HG03521 (cell line): ENCODE data around the gene KANTR.

Experiments used
- ATAC-seq: cut with Tn5 transposase; IDR thresholded peaks from one replicate; pipeline ENCODE4 v1.9.1; 2021; ENCODE audit warnings: mild to moderate bottlenecking, moderate library complexity; ENCODE audit not compliant: unreplicated experiment

The KANTR gene

DNA sequence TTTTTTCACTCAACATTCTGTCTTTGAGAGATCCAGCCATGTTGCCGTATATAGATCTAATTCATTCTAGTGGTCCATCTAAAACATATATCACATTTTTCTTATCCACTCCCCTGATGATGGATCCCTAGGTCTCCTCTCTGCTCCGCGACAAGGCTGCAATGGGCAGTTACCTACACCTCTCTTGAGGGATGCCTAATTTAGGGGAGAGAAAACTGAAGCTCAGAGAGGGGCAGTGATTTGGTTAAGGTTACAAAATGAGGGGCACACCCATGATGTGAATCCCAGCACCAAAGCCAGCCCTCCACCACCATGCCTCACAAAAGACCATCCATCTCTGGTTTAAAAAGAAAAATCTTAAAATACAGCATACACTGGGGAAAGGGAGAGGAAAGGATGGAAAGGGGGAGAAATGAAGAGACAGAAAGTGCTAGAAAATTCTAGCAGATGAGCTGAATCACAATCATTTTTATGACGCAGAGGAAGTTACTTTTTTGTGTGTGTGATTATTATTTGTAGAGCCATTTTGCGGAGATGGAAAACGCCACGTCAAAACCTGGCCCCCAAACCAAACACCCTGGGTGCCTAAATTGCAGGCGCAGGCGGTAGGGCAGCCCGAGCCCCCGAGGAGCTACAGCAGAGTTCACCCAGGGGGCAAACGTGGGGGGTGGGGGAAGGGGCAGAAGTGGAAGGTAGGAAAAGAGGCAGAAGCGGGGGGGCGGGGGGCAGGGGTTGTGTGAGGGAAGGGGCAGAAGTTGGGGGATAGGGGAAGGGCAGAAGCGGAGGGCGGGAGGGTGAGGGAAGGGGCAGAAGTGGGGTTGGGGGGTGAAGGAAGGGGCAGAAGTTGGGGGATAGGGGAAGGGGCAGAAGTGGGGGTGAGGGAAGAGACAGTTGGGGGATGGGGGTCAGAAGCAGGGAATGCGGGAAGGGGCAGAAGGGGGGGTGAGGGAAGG lies 13.0 kb upstream of the KANTR start:
- ATAC-seq, result no peak

DNA sequence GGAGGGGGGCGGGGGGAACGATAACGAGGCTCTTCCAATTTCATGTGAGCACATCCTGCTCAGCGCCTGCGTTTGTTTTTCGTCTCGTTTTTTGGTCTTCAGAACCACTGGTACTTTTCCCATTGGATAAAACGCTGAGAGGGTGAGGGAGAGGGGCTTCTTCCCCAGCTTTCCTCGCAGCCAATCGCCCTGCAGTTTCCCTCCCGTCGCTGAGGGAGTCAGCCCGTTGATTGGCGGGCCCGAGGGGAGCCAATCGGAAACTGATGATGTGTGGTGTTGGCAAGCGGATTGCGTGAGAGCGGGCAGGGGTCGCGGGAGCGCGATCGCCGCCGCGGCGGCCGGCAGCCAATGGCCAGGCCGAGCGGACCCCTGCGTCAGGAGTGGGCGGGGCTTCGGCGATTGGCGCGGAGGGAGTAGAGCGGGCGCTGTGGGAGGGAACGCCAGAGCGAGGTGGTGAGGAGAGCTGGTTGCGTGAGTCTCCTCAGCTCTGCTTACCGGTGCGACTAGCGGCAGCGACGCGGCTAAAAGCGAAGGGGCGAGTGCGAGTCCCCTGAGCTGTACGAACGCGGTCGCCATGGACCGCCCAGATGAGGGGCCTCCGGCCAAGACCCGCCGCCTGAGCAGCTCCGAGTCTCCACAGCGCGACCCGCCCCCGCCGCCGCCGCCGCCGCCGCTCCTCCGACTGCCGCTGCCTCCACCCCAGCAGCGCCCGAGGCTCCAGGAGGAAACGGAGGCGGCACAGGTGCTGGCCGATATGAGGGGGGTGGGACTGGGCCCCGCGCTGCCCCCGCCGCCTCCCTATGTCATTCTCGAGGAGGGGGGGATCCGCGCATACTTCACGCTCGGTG lies 11.8 kb upstream of the KANTR start, which contains the start of gene TSPYL2:
TSS of gene TSPYL2 (plus strand) at position 443 of the 848 bp plus-strand sequence. CDS start at position 575, 132 bp downstream.
- ATAC-seq, result peak; percentile 95

DNA sequence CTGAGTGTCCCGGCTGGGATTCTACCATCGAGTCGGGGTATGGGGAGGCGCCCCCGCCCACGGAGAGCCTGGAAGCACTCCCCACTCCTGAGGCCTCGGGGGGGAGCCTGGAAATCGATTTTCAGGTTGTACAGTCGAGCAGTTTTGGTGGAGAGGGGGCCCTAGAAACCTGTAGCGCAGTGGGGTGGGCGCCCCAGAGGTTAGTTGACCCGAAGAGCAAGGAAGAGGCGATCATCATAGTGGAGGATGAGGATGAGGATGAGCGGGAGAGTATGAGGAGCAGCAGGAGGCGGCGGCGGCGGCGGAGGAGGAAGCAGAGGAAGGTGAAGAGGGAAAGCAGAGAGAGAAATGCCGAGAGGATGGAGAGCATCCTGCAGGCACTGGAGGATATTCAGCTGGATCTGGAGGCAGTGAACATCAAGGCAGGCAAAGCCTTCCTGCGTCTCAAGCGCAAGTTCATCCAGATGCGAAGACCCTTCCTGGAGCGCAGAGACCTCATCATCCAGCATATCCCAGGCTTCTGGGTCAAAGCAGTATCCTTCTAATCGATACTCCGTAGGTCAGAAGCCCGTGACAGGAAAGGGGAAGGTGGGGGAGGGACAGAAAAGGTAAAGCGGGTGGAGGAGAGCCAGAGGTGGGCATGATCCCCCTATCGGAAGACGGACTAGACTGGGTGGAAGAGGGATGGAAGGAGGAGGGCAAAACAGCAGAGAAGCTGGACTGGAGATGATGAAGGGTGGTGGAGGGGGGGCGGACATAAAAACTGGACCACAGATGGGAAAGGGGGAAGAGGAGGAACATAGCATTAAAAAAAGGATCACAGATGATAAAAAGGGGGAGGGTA lies 10.9 kb upstream of the KANTR start:
- no peak for ATAC-seq

DNA sequence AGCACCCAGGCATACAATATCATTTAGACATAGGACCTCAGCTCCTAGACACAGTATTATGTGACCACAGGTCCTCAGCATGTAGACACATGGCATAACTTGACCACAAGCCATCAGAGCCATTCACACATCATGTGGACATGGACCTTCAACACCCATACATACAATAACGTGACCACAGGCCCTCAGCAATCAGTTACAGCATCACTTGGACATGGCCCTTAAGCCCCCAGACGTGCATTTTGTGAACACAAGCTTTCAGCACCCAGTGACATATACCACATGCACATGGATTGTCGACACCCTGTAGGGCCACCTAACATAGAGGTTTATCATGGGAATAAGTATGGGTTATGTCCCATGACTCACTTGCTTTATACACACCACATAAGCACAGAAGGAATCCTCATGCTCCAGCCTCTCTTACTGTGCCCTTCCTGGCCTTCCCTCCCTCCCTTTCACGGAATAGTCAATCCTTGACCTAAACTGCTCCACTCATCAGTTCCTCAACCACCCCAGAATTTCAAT lies 9.8 kb upstream of the KANTR start:
- ATAC-seq, result no peak

DNA sequence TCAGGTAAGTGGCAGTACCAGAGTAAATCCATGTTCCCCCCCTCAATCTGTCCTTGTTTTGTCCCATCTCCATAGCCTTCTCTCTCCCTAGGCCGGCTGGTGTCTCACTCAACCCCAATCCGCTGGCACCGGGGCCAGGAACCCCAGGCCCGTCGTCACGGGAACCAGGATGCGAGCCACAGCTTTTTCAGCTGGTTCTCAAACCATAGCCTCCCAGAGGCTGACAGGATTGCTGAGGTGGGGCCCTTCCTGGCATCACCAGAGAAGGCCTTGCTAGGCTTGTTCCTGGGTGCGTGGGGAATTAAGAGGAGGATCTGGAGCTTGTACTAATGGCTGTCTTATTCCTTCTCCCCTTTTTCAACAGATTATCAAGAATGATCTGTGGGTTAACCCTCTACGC lies 9.1 kb upstream of the KANTR start:
- ATAC-seq, result no peak

DNA sequence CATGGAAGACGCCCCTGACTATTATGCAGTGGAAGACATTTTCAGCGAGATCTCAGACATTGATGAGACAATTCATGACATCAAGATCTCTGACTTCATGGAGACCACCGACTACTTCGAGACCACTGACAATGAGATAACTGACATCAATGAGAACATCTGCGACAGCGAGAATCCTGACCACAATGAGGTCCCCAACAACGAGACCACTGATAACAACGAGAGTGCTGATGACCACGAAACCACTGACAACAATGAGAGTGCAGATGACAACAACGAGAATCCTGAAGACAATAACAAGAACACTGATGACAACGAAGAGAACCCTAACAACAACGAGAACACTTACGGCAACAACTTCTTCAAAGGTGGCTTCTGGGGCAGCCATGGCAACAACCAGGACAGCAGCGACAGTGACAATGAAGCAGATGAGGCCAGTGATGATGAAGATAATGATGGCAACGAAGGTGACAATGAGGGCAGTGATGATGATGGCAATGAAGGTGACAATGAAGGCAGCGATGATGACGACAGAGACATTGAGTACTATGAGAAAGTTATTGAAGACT lies 8.2 kb upstream of the KANTR start:
- no peak for ATAC-seq

DNA sequence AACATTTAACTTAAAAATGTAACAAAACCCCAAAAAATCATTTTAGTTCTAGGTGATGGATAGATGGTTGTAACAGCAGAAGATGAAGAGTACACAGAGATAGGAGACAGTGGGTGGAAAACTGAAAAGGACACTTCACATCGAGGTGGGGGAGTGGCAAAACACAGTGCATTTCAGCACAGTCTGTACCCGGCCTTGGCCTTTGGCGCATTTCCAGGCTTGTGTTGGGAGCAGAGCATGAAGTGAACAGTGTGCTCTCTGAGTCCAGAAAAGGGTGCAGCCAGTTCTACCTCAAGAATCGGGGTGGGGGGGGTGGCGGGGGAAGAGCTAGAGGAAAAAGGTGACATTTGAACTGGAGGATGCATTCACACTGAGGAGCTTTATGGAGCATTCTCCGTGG lies 7.5 kb upstream of the KANTR start:
- ATAC-seq, result no peak

DNA sequence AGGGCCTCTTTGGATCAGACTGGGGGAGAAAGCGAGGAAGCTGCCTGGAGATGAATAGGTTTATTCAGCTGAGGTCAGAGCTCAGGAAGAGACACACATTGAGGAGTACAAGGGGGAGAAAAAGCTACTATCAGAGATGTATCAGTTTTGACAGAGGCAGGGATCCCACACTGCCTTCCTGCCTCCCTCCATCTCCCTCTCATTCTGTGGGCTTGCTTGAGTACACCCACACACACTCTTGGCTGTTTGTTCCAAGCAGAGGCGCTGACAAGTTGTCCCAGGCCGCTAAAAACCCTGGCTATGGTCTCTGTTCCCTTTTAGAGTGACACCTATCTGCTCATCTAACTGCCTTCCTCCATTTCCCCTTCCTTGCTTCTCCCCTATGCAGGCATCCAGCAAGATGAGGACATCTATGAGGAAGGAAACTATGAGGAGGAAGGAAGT lies 6.5 kb upstream of the KANTR start:
- ATAC-seq, result no peak

DNA sequence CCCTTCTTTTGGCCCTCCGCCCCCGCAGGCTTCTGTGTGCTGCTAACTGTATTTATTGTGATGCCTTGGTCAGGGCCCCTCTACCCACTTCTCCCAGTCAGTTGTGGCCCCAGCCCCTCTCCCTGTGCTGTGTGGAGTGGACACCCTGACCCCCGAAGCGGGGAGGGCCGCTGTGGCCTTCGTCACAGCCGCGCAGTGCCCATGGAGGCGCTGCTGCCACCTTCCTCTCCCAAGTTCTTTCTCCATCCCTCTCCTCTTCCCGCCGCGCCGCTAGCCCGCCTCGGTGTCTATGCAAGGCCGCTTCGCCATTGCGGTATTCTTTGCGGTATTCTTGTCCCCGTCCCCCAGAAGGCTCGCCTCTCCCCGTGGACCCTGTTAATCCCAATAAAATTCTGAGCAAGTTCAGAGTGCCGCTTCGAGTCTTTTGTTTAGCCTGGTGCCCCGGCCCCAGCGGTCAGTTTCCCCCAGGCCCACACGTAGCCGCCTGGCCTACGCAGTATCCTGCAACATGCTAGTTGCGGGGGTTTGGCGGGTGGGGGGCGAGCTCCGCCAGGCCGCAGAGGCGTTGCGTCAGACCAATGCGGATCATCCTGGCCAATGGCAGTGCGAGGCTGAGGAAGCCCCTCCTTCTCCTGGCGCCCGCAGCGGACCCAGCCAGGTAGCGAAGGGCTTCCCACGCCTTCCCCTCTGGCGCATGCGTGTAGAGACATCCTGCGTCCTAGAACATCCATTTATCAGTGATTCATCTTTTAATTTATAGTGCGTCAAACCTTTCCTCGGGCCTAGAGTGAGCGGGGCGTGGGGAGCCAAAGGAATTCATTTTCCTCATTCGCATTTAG lies 5.6 kb upstream of the KANTR start:
- ATAC-seq, result peak; percentile 48

DNA sequence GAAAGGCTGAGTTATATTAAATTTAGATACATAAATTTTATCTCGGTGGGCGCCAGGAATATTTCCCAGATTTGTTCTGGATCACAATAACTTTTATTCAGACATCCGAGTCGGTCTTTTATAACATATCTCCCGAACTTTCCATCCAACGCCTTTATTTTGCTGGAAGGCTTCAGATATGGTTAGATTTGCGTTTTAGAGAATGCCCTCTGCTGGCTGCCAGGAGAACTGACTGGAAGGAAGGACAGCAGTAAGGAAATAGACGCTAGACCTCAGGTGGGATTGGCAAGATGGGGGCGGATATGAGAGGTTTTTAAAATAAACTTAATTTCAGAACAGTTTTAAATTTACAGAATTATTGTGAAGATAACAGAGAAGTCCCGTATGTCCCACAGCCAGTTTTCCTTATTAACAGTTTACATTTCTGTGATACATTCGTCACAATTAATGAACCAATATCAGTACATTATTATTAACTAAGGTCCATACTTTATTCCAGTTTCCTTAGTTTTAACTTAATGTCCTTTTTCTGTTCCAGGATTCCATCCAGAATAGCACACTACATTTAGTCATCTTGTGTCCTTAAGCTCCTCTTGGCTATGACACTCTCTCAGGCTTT lies 4.6 kb upstream of the KANTR start:
- ATAC-seq, result no peak

DNA sequence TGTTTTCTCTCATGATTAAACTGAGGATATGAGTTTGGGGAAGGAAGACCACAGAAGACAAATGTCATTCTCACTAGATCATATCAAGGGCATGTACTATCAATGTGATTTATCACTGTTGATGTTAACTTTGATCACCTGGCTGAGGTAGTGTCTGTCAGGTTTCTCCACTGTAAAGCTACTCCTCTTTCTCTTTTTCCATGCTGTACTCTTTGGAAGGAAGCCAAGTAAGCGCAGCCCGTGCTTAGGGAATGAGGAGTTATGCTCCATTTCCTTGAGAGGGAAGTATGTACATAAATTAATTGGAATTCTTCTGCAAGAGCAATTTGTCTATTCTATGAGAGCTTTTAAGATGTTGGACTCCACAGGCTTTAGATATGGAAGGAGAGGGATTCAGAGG lies 4.0 kb upstream of the KANTR start:
- no peak for ATAC-seq

DNA sequence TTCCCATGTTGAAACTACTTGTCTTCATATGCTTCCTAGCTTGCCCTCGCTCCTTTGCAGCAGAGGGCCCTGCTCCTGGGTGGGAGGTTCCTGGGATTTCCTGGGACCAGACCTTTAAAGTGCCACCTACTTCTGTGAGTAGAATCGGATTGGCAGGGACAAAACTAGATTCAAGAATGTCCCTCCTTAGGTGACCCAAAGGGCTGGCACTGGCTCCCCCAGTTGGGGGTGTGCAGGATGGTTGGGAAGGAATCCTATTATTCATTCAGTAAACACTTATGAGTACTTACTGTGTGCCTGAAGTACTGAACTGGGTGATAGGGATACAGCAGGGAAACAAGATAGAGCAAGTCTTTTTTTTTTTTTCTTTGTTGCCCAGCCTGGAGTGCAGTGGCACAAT lies 2.6 kb upstream of the KANTR start:
- ATAC-seq, result no peak

DNA sequence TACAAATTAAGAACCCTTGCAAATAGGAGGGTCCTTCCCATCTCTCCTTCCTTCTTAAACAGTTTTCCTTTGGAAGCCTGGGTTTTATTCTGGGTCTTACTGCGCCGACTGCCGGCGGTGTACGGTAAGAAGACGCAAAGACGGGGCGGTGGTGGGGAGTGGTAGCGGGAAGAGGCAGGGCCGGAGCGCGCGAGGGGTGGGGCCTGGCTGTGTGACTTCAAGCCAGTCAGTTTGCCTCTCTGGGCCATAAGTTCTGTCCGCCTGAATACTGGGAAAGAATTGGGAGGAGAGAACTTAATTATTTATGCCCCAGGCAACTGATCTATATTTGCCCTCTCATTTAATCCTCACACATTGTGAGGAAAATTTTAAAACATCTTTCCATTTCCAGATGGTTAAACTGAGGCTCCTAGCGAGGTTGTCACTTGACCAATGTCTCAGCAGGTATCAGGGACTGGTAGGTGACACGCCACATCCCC lies 726 bp upstream of the KANTR start:
- ATAC-seq, result peak; percentile 65

DNA sequence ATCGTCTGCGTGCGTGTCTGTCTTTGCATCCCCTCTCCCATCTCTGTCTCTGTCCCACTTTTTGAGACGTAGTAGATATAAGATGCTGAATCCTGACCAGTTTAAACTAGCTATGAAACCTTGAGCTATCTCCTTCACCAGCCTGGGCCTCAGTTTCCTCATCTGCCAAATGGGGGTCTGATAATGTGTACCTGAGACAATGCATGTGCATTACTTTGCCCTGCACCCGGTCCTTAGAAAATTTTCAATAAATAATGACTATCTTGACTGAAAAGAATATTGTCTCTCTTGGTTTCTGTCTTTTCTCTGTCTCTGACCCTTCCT lies 602 bp downstream of the KANTR start:
- no peak for ATAC-seq

DNA sequence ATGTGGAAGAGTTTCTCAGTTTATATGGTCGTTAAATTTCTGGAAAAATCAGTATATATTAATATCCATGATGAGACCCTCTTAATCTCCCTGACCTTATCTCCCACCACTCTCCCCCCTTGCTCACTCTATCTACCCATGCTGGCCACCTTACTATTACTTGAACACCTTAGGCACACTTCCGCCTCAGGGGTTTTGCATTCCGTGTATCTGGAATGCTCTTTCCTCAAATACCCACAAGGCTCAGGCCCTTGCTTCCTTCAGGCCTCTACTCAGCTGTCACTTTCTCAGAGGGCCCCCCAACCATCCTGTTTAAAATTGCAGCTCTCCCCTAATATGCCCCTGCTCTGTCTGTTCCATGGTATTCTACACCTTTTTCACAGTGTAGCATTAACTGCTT lies 1.9 kb downstream of the KANTR start:
- ATAC-seq, result no peak

DNA sequence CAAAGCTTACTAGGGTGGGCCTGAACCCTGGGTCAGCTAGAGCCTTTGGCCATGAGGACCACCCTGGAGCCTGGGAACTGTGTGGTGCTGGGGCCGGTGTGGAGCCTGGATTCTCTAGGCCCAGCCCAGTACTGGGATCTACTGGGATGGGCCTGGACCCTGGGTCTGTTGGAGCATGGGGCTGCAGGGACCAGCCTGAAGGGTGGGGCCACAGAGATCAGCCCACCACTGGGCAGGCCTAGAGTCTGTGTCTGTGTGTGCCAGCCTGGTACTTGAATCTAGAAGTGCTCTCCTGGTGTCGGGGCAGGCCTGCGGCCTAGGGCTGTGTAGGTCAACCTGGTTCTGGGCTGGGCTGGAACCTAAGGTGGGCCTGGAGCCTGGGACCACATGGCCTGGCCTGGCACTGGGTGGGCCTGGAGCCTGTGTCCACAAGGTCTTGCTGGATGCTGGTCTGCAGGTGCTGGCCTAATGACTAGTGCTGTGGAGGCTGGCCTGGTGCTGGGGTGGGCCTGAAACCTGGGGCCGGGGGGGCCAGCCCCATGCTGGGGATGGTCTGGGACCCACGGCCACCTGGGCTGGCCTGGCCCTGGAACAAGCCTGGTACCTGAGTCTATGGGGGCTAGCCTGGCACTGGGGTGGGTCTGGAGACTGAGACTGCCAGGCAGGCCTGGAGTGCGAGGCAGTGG lies 21.1 kb downstream of the KANTR start:
- no peak for ATAC-seq

DNA sequence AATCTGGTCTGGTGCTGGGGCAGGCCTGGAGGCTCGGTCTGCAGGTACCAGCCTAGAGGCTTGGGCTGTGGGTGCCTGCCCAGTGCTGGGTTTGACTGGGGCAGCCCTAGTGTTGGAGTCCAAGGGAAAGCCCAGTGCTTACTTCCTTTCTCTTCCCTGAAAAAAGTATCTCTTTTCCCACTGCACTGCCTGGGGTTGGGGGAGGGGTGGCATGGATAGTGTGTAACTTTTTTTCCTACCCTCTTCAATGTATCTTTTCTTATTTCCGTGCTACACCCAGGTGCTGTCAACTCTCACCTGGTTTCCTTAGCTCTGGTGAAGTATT lies 21.6 kb downstream of the KANTR start:
- no peak for ATAC-seq

DNA sequence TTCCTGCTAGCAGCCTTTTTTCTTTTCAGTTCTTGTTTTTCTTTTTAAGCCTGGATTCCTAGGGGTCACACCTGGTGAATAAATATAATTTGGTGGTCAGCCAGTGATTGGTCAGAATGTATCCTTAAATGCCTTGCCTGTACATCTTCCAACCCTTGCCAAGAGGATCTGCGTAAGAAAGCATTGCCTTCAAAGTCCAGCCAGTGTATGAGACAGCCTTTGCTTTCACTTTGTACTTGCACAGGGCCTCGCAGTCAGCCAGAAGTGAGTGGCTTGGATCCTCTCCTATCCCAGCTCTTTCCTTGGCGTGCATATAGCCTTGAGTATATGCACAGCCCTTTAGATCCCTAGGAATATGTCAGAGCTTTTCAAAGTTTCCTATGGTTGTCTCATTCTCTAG lies 22.2 kb downstream of the KANTR start:
- ATAC-seq, result no peak

DNA sequence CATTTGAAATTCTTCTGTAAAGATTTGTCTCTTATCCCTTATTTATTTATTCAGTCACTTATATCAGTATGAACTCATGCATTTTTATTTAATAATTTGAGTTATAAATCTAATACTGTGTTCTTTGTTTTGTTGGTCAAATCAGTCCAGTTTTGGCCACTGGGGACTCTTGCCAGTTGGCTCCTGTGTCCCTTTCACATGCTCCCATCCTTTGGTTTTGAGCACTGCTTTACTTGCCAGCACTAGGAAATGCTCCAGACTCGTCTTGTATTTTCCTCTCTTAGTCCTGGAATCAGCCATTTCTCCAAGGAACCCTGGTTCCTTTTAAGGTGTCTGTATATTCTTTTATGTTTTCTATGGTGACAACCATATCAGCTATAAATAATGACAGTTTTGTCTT lies 28.1 kb downstream of the KANTR start:
- no peak for ATAC-seq
